ENCODE data around the gene KLK4. TPM values are rescaled to one million over a fixed set of nuclear protein-coding genes. Genes with fewer than 3 reads are reported as not detected.

KLK4 gene
- total RNA-seq, 5 donors from 2014 or later (not counting 1 experiment from before 2014, with no cell fraction given) = not detected

DNA sequence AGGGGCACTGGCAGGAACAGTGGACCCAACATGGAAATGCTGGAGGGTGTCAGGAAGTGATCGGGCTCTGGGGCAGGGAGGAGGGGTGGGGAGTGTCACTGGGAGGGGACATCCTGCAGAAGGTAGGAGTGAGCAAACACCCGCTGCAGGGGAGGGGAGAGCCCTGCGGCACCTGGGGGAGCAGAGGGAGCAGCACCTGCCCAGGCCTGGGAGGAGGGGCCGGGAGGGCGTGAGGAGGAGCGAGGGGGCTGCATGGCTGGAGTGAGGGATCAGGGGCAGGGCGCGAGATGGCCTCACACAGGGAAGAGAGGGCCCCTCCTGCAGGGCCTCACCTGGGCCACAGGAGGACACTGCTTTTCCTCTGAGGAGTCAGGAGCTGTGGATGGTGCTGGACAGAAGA lies 33.9 kb downstream of the KLK4 start:
- WGBS (ENCODE audit: insufficient coverage) = 41% methylated on average over 7 of the region's 8 CpGs
- H3K4me3 Mint-ChIP-seq = no peak overlapping the region
- no peaks in the 10 kb centered on the region for H3K36me3 Mint-ChIP-seq
- POLR2A ChIA-PET = no interaction called here
- no peak overlapping the region for H3K27ac ChIP-seq (ENCODE audit: low read length)
- H3K9me3 ChIP-seq = no peaks in the 10 kb centered on the region
- H3K4me1 Mint-ChIP-seq = no peaks in the 10 kb centered on the region
- H3K4me1 ChIP-seq (ENCODE audit: control insufficient read depth in 1 of 2, extremely low read depth in 1 of 2, insufficient read depth in 2 of 2, low read length in 2 of 2) = no peaks in the 10 kb centered on the region
- DNase-seq (no peak), ATAC-seq (replicated peaks in 1 of 4) (no peak)
- no peaks in the 10 kb centered on the region for H3K36me3 ChIP-seq (ENCODE audit: control insufficient read depth in 2 of 2, extremely low read depth in 1 of 2, insufficient read depth in 1 of 2, low read length in 1 of 2)
- H3K4me3 ChIP-seq (ENCODE audit: control insufficient read depth in 1 of 2, extremely low read depth in 1 of 2, low read length in 1 of 2) = no peak overlapping the region
- no peak overlapping the region for H3K27ac Mint-ChIP-seq
- CTCF ChIA-PET = no interaction called here
- no peaks in the 10 kb centered on the region for H3K9me3 Mint-ChIP-seq
- peaks cover 4 to 60% of the 10 kb centered on the region in 2 experiments for H3K27me3 ChIP-seq (replicated peaks in 1 of 2; ENCODE audit: control insufficient read depth in 2 of 2, extremely low read depth in 1 of 2, insufficient read depth in 2 of 2, low read length in 1 of 2)
- peaks cover 33 to 47% of the 10 kb centered on the region in 2 donors for H3K27me3 Mint-ChIP-seq

DNA sequence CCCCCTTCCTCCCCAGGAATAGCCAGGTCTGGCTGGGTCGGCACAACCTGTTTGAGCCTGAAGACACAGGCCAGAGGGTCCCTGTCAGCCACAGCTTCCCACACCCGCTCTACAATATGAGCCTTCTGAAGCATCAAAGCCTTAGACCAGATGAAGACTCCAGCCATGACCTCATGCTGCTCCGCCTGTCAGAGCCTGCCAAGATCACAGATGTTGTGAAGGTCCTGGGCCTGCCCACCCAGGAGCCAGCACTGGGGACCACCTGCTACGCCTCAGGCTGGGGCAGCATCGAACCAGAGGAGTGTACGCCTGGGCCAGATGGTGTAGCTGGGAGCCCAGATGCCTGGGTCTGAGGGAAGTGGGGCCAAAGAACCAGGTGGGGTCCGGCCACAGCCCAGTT lies 34.7 kb downstream of the KLK4 start:
- 73% methylated on average over 5 of the region's 7 CpGs for WGBS (ENCODE audit: insufficient coverage)
- no peaks in the 10 kb centered on the region for H3K9me3 Mint-ChIP-seq
- CTCF ChIA-PET = no interaction called here
- POLR2A ChIA-PET = no interaction called here
- no peaks in the 10 kb centered on the region for H3K4me1 ChIP-seq (ENCODE audit: control insufficient read depth in 1 of 2, extremely low read depth in 1 of 2, insufficient read depth in 2 of 2, low read length in 2 of 2)
- H3K27ac ChIP-seq (ENCODE audit: low read length) = no peak overlapping the region
- no peak overlapping the region for H3K4me3 Mint-ChIP-seq
- no peaks in the 10 kb centered on the region for H3K9me3 ChIP-seq
- no peak overlapping the region for H3K4me3 ChIP-seq (ENCODE audit: control insufficient read depth in 1 of 2, extremely low read depth in 1 of 2, low read length in 1 of 2)
- H3K36me3 ChIP-seq (ENCODE audit: control insufficient read depth in 2 of 2, extremely low read depth in 1 of 2, insufficient read depth in 1 of 2, low read length in 1 of 2) = no peaks in the 10 kb centered on the region
- ATAC-seq (replicated peaks in 1 of 4) = no peak
- no peak for DNase-seq
- H3K27me3 Mint-ChIP-seq = peaks cover 30 to 43% of the 10 kb centered on the region in 2 donors
- no peaks in the 10 kb centered on the region for H3K36me3 Mint-ChIP-seq
- no peak overlapping the region for H3K27ac Mint-ChIP-seq
- H3K27me3 ChIP-seq (replicated peaks in 1 of 2; ENCODE audit: control insufficient read depth in 2 of 2, extremely low read depth in 1 of 2, insufficient read depth in 2 of 2, low read length in 1 of 2) = peaks cover 4 to 60% of the 10 kb centered on the region in 2 experiments
- H3K4me1 Mint-ChIP-seq = no peaks in the 10 kb centered on the region

DNA sequence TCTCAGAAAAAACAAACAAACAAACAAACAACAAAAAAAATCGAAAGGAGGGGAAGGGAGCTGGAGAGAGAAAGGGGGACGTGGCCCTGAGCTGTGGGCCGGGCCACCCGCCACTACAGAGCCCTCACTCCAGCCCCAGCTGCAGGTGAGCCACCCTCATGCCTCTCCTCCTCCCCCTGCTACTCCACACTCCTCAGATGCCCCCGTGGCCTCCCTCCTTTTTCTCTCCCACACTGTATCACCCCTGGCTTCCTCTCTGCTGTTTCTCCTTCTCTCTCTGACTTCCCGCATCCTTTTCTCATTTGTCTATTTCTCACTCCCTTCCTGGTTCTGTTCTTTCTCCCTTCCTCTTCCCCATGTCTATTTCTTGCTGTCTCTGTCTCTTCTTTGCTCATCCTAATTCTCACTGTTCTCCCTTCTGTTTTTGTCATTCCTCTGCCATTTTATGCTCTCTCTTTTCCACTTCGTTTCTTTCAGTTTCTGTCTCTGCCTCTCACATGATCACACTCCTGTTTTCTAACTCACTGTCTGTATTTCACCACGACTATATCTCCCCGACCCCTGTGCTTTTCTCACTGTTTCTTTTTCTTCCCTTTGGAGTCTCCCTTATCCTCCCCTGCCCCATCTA lies 35.3 kb downstream of the KLK4 start:
- no peak for ATAC-seq (replicated peaks in 1 of 4)
- no peaks in the 10 kb centered on the region for H3K36me3 Mint-ChIP-seq
- no peaks in the 10 kb centered on the region for H3K4me1 Mint-ChIP-seq
- no peak overlapping the region for H3K27ac ChIP-seq (ENCODE audit: low read length)
- no peak overlapping the region for H3K4me3 Mint-ChIP-seq
- no peak for DNase-seq
- peaks cover 35 to 46% of the 10 kb centered on the region in 2 donors for H3K27me3 Mint-ChIP-seq
- 21% methylated on average over 5 of the region's 9 CpGs for WGBS (ENCODE audit: insufficient coverage)
- H3K27ac Mint-ChIP-seq = no peak overlapping the region
- no peaks in the 10 kb centered on the region for H3K4me1 ChIP-seq (ENCODE audit: control insufficient read depth in 1 of 2, extremely low read depth in 1 of 2, insufficient read depth in 2 of 2, low read length in 2 of 2)
- H3K4me3 ChIP-seq (ENCODE audit: control insufficient read depth in 1 of 2, extremely low read depth in 1 of 2, low read length in 1 of 2) = no peak overlapping the region
- ChIA-PET CTCF (no interaction called here), POLR2A (no interaction called here)
- no peaks in the 10 kb centered on the region for H3K9me3 Mint-ChIP-seq
- no peaks in the 10 kb centered on the region for H3K9me3 ChIP-seq
- H3K27me3 ChIP-seq (replicated peaks in 1 of 2; ENCODE audit: control insufficient read depth in 2 of 2, extremely low read depth in 1 of 2, insufficient read depth in 2 of 2, low read length in 1 of 2) = peaks cover 4 to 57% of the 10 kb centered on the region in 2 experiments
- no peaks in the 10 kb centered on the region for H3K36me3 ChIP-seq (ENCODE audit: control insufficient read depth in 2 of 2, extremely low read depth in 1 of 2, insufficient read depth in 1 of 2, low read length in 1 of 2)

DNA sequence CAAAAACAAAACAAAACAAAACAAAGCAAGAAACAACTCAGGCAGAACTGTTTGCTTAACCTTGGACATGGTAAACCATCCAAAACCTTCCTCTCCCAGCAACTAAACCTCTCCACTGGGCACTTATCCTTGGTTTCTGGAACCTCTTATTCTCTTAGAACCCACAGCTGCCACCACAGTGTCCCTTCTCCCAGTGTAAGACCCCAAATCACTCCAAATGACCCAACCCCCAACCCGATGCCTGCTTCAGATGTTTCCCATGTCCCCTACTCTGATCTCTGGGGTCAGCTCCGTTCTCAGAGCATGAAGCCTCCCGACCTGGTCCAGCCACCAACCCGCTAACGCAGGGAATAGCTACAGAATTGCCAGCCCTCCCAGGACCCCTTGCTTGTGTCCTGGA lies 37.0 kb downstream of the KLK4 start:
- no peaks in the 10 kb centered on the region for H3K4me1 ChIP-seq (ENCODE audit: control insufficient read depth in 1 of 2, extremely low read depth in 1 of 2, insufficient read depth in 2 of 2, low read length in 2 of 2)
- no peaks in the 10 kb centered on the region for H3K9me3 ChIP-seq
- peaks cover 0 to 58% of the 10 kb centered on the region in 2 experiments for H3K27me3 ChIP-seq (replicated peaks in 1 of 2; ENCODE audit: control insufficient read depth in 2 of 2, extremely low read depth in 1 of 2, insufficient read depth in 2 of 2, low read length in 1 of 2)
- CTCF ChIA-PET = no interaction called here
- Mint-ChIP-seq H3K9me3 (no peaks in the 10 kb centered on the region), H3K4me1 (no peaks in the 10 kb centered on the region), H3K36me3 (no peaks in the 10 kb centered on the region), H3K27me3 (peaks cover 27 to 36% of the 10 kb centered on the region in 2 donors), H3K4me3 (no peak overlapping the region), H3K27ac (no peak overlapping the region)
- H3K4me3 ChIP-seq (ENCODE audit: control insufficient read depth in 1 of 2, extremely low read depth in 1 of 2, low read length in 1 of 2) = no peak overlapping the region
- WGBS (ENCODE audit: insufficient coverage) = 52% methylated on average over 4 of the region's 5 CpGs
- no peak for ATAC-seq (replicated peaks in 1 of 4)
- POLR2A ChIA-PET = no interaction called here
- no peak overlapping the region for H3K27ac ChIP-seq (ENCODE audit: low read length)
- no peak for DNase-seq
- H3K36me3 ChIP-seq (ENCODE audit: control insufficient read depth in 2 of 2, extremely low read depth in 1 of 2, insufficient read depth in 1 of 2, low read length in 1 of 2) = no peaks in the 10 kb centered on the region

DNA sequence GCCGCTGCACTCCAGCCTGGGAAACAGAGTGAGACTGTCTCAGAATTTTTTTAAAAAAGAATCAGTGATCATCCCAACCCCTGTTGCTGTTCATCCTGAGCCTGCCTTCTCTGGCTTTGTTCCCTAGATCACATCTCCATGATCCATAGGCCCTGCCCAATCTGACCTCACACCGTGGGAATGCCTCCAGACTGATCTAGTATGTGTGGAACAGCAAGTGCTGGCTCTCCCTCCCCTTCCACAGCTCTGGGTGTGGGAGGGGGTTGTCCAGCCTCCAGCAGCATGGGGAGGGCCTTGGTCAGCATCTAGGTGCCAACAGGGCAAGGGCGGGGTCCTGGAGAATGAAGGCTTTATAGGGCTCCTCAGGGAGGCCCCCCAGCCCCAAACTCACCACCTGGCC lies 38.1 kb downstream of the KLK4 start, which contains the start of gene KLK2:
Gene KLK2, plus strand, starts transcription at position 384 of the 400 bp plus-strand sequence. CDS start 35 bp downstream, outside the sequence.
- POLR2A ChIA-PET = no interaction called here
- H3K27me3 Mint-ChIP-seq = peaks cover 24 to 31% of the 10 kb centered on the region in 2 donors

DNA sequence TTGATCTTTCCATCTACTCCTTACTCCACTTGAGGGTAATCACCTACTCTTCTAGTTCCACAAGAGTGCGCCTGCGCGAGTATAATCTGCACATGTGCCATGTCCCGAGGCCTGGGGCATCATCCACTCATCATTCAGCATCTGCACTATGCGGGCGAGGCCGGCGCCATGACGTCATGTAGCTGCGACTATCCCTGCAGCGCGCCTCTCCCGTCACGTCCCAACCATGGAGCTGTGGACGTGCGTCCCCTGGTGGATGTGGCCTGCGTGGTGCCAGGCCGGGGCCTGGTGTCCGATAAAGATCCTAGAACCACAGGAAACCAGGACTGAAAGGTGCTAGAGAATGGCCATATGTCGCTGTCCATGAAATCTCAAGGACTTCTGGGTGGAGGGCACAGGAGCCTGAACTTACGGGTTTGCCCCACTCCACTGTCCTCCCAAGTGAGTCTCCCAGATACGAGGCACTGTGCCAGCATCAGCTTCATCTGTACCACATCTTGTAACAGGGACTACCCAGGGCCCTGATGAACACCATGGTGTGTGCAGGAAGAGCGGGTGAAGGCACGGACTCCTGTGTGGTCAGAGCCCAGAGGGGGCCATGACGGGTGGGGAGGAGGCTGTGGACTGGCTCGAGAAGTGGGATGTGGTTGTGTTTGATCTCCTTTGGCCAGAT lies 40.6 kb downstream of the KLK4 start:
- no peaks in the 10 kb centered on the region for H3K36me3 Mint-ChIP-seq
- Histone ChIP-seq H3K4me1 (ENCODE audit: control insufficient read depth in 1 of 2, extremely low read depth in 1 of 2, insufficient read depth in 2 of 2, low read length in 2 of 2) (no peaks in the 10 kb centered on the region), H3K9me3 (no peaks in the 10 kb centered on the region), H3K36me3 (ENCODE audit: control insufficient read depth in 2 of 2, extremely low read depth in 1 of 2, insufficient read depth in 1 of 2, low read length in 1 of 2) (no peaks in the 10 kb centered on the region), H3K4me3 (ENCODE audit: control insufficient read depth in 1 of 2, extremely low read depth in 1 of 2, low read length in 1 of 2) (no peak overlapping the region), H3K27me3 (replicated peaks in 1 of 2; ENCODE audit: control insufficient read depth in 2 of 2, extremely low read depth in 1 of 2, insufficient read depth in 2 of 2, low read length in 1 of 2) (peaks cover 0 to 27% of the 10 kb centered on the region in 2 experiments), H3K27ac (ENCODE audit: low read length) (no peak overlapping the region)
- ATAC-seq (replicated peaks in 1 of 4) (no peak), DNase-seq (no peak)
- no peak overlapping the region for H3K27ac Mint-ChIP-seq
- no peaks in the 10 kb centered on the region for H3K4me1 Mint-ChIP-seq
- ChIA-PET CTCF (no interaction called here), POLR2A (no interaction called here)
- H3K9me3 Mint-ChIP-seq = no peaks in the 10 kb centered on the region
- no peak overlapping the region for H3K4me3 Mint-ChIP-seq
- H3K27me3 Mint-ChIP-seq = peaks cover 37 to 47% of the 10 kb centered on the region in 2 donors
- 54% methylated on average over 24 of the region's 26 CpGs for WGBS (ENCODE audit: insufficient coverage)

More for the DNA sequence above, 38.1 kb downstream of the KLK4 start, which contains the start of gene KLK2:
- no peaks in the 10 kb centered on the region for H3K9me3 ChIP-seq
- H3K36me3 ChIP-seq (ENCODE audit: control insufficient read depth in 2 of 2, extremely low read depth in 1 of 2, insufficient read depth in 1 of 2, low read length in 1 of 2) = no peaks in the 10 kb centered on the region
- CTCF ChIA-PET = no interaction called here
- H3K9me3 Mint-ChIP-seq = no peaks in the 10 kb centered on the region
- no peaks in the 10 kb centered on the region for H3K4me1 Mint-ChIP-seq
- H3K4me1 ChIP-seq (ENCODE audit: control insufficient read depth in 1 of 2, extremely low read depth in 1 of 2, insufficient read depth in 2 of 2, low read length in 2 of 2) = no peaks in the 10 kb centered on the region
- H3K4me3 ChIP-seq (ENCODE audit: control insufficient read depth in 1 of 2, extremely low read depth in 1 of 2, low read length in 1 of 2) = no peak within 1 kb of the TSS
- no peak within 1 kb of the TSS for H3K27ac Mint-ChIP-seq
- H3K27me3 ChIP-seq (replicated peaks in 1 of 2; ENCODE audit: control insufficient read depth in 2 of 2, extremely low read depth in 1 of 2, insufficient read depth in 2 of 2, low read length in 1 of 2) = peaks cover 0 to 49% of the 10 kb centered on the region in 2 experiments
- no peaks in the 10 kb centered on the region for H3K36me3 Mint-ChIP-seq
- no peak within 1 kb of the TSS for H3K4me3 Mint-ChIP-seq
- DNase-seq (no peak), ATAC-seq (replicated peaks in 1 of 4) (no peak)
- no peak within 1 kb of the TSS for H3K27ac ChIP-seq (ENCODE audit: low read length)
- WGBS (ENCODE audit: insufficient coverage) = 100% methylated on average over 1 of the region's 3 CpGs

All from T-cell (primary cell).